SK-N-SH (cell line): ENCODE data around the gene PTEN. TPM values are rescaled to one million over a fixed set of nuclear protein-coding genes. Genes with fewer than 3 reads are reported as not detected.

Experiments used
- CTCF ChIA-PET: fragments of 300-600, 350-600 bp; formaldehyde crosslinking; extraction: SDS; loops from one replicate; lab custom pipeline; 2021; lab: Yijun Ruan, JAX
- POLR2A ChIA-PET: fragments of 350-600 bp; sonication (Branson Sonifier 250); formaldehyde crosslinking; extraction: SDS; loops from one replicate; lab custom pipeline; 2020; ENCODE audit warnings: antibody characterized with exemption, inconsistent platforms; lab: Yijun Ruan, JAX
- DNase-seq: peaks from one replicate; pipeline ENCODE4 v3.0.0; 2012
- H2AFZ ChIP-seq: fragments of 200-600 bp; sonication (generic); 2 replicates; pipeline ENCODE4 v1.8.1; 2016; ENCODE audit warnings: antibody characterized with exemption, mild to moderate bottlenecking, low read depth
- H3F3A ChIP-seq: fragments of 200-600 bp; sonication (generic); replicated peaks from 2 replicates; pipeline ENCODE3; 2016; ENCODE audit warnings: antibody characterized with exemption, mild to moderate bottlenecking; ENCODE audit not compliant: insufficient read depth
- H3K27ac ChIP-seq, 2 experiments: fragments of 200-500 bp in 1 of 2; fragments of 200-600 bp in 1 of 2; sonication (Bioruptor generic) in 1 of 2; sonication (generic), shearing (Covaris generic) in 1 of 2; 2 replicates each; pipeline versions ENCODE4 v1.5.1 to v1.6.1; 2014 to 2016; ENCODE audit warnings: low read depth in 2 of 2, inconsistent platforms in 1 of 2, low read length in 1 of 2, mild to moderate bottlenecking in 1 of 2, mixed read lengths in 1 of 2
- H3K27me3 ChIP-seq: fragments of 200-600 bp; sonication (generic), shearing (Covaris generic); 2 replicates; pipeline ENCODE4 v1.6.1; 2016; ENCODE audit warnings: mixed run types; ENCODE audit not compliant: insufficient read depth
- H3K36me3 ChIP-seq, 2 experiments: fragments of 200-500 bp in 1 of 2; fragments of 200-600 bp in 1 of 2; sonication (Bioruptor generic) in 1 of 2; sonication (generic) in 1 of 2; replicated peaks in 1 of 2; 2 replicates each; pipeline versions ENCODE3 to v1.5.1; 2014 to 2016; ENCODE audit warnings: low read length in 1 of 2, mild to moderate bottlenecking in 1 of 2; ENCODE audit not compliant: insufficient read depth in 2 of 2, control insufficient read depth in 1 of 2
- H3K4me1 ChIP-seq, 2 experiments: fragments of 200-500 bp in 1 of 2; fragments of 200-600 bp in 1 of 2; sonication (Bioruptor generic) in 1 of 2; sonication (generic), shearing (Covaris generic) in 1 of 2; 2 replicates each; pipeline versions ENCODE4 v1.5.1 to v1.6.1; 2014 to 2016; ENCODE audit warnings: low read depth in 1 of 2, low read length in 1 of 2, mixed run types in 1 of 2; ENCODE audit not compliant: insufficient read depth in 2 of 2, control insufficient read depth in 1 of 2
- H3K4me2 ChIP-seq: fragments of 200-600 bp; sonication (generic), shearing (Covaris generic); 2 replicates; pipeline ENCODE4 v1.6.1; 2017; ENCODE audit warnings: mixed run types
- H3K4me3 ChIP-seq, 2 experiments: fragments of 200-500 bp in 1 of 2; fragments of 200-600 bp in 1 of 2; sonication (Bioruptor generic) in 1 of 2; sonication (generic), shearing (Covaris generic) in 1 of 2; 2 replicates each; pipeline versions ENCODE4 v1.5.1 to v1.8.1; 2014 to 2016; ENCODE audit warnings: low read depth in 2 of 2, inconsistent platforms in 1 of 2, low read length in 1 of 2, mild to moderate bottlenecking in 1 of 2, mixed read lengths in 1 of 2, moderate library complexity in 1 of 2
- H3K79me2 ChIP-seq: fragments of 200-600 bp; sonication (generic); 2 replicates; pipeline ENCODE4 v1.8.1; 2017; ENCODE audit warnings: mild to moderate bottlenecking; ENCODE audit not compliant: insufficient read depth
- H3K9ac ChIP-seq: fragments of 200-600 bp; sonication (generic); 2 replicates; pipeline ENCODE4 v1.6.1; 2017; ENCODE audit warnings: mixed run types
- H3K9me2 ChIP-seq: fragments of 200-600 bp; sonication (generic); 2 replicates; pipeline ENCODE4 v1.6.1; 2017; ENCODE audit warnings: mixed run types
- H3K9me3 ChIP-seq: fragments of 200-600 bp; sonication (generic); 2 replicates; pipeline ENCODE4 v1.6.1; 2017; ENCODE audit warnings: mixed run types, mild to moderate bottlenecking, moderate library complexity
- H4K20me1 ChIP-seq: fragments of 200-600 bp; sonication (generic); 2 replicates; pipeline ENCODE4 v1.6.1; 2017; ENCODE audit warnings: mild to moderate bottlenecking, mixed run types; ENCODE audit not compliant: insufficient read depth
- CHD2 ChIP-seq: fragments of 150-350 bp; IDR thresholded peaks from 2 replicates; pipeline ENCODE4 v1.6.1; 2018; ENCODE audit warnings: low read length; ENCODE audit not compliant: partially characterized antibody
- EZH2phosphoT487 ChIP-seq: fragments of 200-600 bp; sonication (generic); IDR thresholded peaks from 2 replicates; pipeline ENCODE4 v1.6.1; 2017; ENCODE audit warnings: low read depth, mixed run types, mild to moderate bottlenecking, antibody characterized with exemption, moderate library complexity, borderline replicate concordance
- FOSL2 ChIP-seq: IDR thresholded peaks from 2 replicates; pipeline ENCODE4 v1.4.0; 2012; ENCODE audit warnings: low read depth, mild to moderate bottlenecking, moderate library complexity, borderline replicate concordance
- FOXJ3 ChIP-seq: sonication (generic); formaldehyde crosslinking; IDR thresholded peaks from 2 replicates; pipeline ENCODE4 v1.5.1; 2020; ENCODE audit warnings: mild to moderate bottlenecking, missing genetic modification reagents
- GABPA ChIP-seq: IDR thresholded peaks from 2 replicates; pipeline ENCODE4 v1.4.0; 2012; ENCODE audit warnings: low read depth, mild to moderate bottlenecking
- JUND ChIP-seq: IDR thresholded peaks from 2 replicates; pipeline ENCODE4 v1.4.0; 2012
- MAX ChIP-seq: IDR thresholded peaks from 2 replicates; pipeline ENCODE4 v1.4.0; 2012; ENCODE audit warnings: low read depth
- MEF2A ChIP-seq: IDR thresholded peaks from 2 replicates; pipeline ENCODE4 v1.4.0; 2012; ENCODE audit warnings: low read depth, borderline replicate concordance
- NFIC ChIP-seq: IDR thresholded peaks from 2 replicates; pipeline ENCODE4 v1.4.0; 2012; ENCODE audit warnings: borderline replicate concordance
- RAD21 ChIP-seq: IDR thresholded peaks from 2 replicates; pipeline ENCODE4 v1.6.1; 2012; ENCODE audit warnings: mild to moderate bottlenecking, low read length
- RFX5 ChIP-seq: IDR thresholded peaks from 2 replicates; pipeline ENCODE4 v1.6.1; 2012; ENCODE audit warnings: mild to moderate bottlenecking, improper control_type of control experiment, low read length
- RXRA ChIP-seq: IDR thresholded peaks from 2 replicates; pipeline ENCODE4 v1.4.0; 2012; ENCODE audit warnings: low read depth, mild to moderate bottlenecking, borderline replicate concordance
- SMC3 ChIP-seq: IDR thresholded peaks from 2 replicates; pipeline ENCODE4 v1.6.1; 2012; ENCODE audit warnings: low read depth, low read length, improper control_type of control experiment
- TAF1 ChIP-seq: IDR thresholded peaks from 2 replicates; pipeline ENCODE4 v1.6.1; 2012; ENCODE audit warnings: low read depth, mild to moderate bottlenecking, low read length, moderate library complexity, borderline replicate concordance
- TEAD4 ChIP-seq: IDR thresholded peaks from 2 replicates; pipeline ENCODE4 v1.4.0; 2012; ENCODE audit warnings: mild to moderate bottlenecking, borderline replicate concordance; ENCODE audit not compliant: insufficient read depth
- USF1 ChIP-seq: IDR thresholded peaks from 2 replicates; pipeline ENCODE4 v1.4.0; 2012; ENCODE audit warnings: low read depth, borderline replicate concordance
- USF2 ChIP-seq: fragments of 150-350 bp; IDR thresholded peaks from 2 replicates; pipeline ENCODE4 v1.6.1; 2017; ENCODE audit warnings: antibody characterized with exemption, low read length, low read depth, borderline replicate concordance
- ZBTB33 ChIP-seq: IDR thresholded peaks from 2 replicates; pipeline ENCODE4 v1.4.0; 2012; ENCODE audit warnings: low read depth, borderline replicate concordance
- WGBS: methylation state at CpG from one replicate; pipeline ENCODE4 v1.1.6; 2017; ENCODE audit warnings: low lambda C conversion rate; 5-methylcytosine and 5-hydroxymethylcytosine counted together
- polyA plus RNA-seq, 3 experiments: library from polyadenylated mRNA; depleted of rRNA; stranded (reverse); fragments of >200 nt; gene quantifications; 2 replicates each; pipeline ENCODE4 v1.2.3, GENCODE V29; 2012
- TF ChIP-seq, protein P1 (sequence below): fragments of 200-600 bp; sonication (generic); IDR thresholded peaks from 2 replicates; pipeline ENCODE4 v1.6.1; 2017; ENCODE audit warnings: antibody characterized with exemption, mild to moderate bottlenecking, moderate library complexity
- TF ChIP-seq, protein P2 (sequence below): IDR thresholded peaks from 2 replicates; pipeline ENCODE4; 2012

The PTEN gene
- polyA plus RNA-seq, 1 of the 3 experiments (the other 2 are of a cell fraction) = 12.8 TPM

- H3K4me3 ChIP-seq = no peak overlapping the region
- no peak for TF ChIP-seq NFIC
Measured at GRCh38 chr10:87915989-87916388, 52.6 kb downstream of the PTEN start.

GRCh38 chr10:87916515-87916914, 53.1 kb downstream of the PTEN start:
- Histone ChIP-seq H3K27me3 (no peaks in the 10 kb centered on the region), H3K36me3 (peaks cover 16 to 46% of the 10 kb centered on the region in 2 experiments), H3K9me3 (peaks cover 17% of the 10 kb centered on the region; the same call in 1 of the 2 replicates), H3K9ac (no peak overlapping the region), H2AFZ (no peak overlapping the region), H3K4me2 (no peak overlapping the region), H3F3A (peaks cover 8% of the 10 kb centered on the region), H3K27ac (no peak overlapping the region; a peak in 1 of 4 replicates), H4K20me1 (peaks cover 64% of the 10 kb centered on the region), H3K79me2 (peaks cover 100% of the 10 kb centered on the region), H3K4me1 (peaks cover 6 to 11% of the 10 kb centered on the region in 2 experiments; a peak in 3 of 4 replicates), H3K9me2 (no peaks in the 10 kb centered on the region), H3K4me3 (no peak overlapping the region)
- no peak for DNase-seq
- ChIA-PET CTCF (no interaction called here), POLR2A (no interaction called here)
- TF ChIP-seq JUND (no peak), RXRA (no peak), FOSL2 (no peak), MEF2A (no peak), GABPA (no peak), RAD21 (no peak), MAX (no peak), ZBTB33 (no peak), NFIC (no peak), RFX5 (no peak), SMC3 (no peak), TAF1 (no peak), USF1 (no peak), EZH2phosphoT487 (no peak), FOXJ3 (CRISPR knock-in tag) (no peak), CHD2 (no peak), TEAD4 (no peak), USF2 (no peak)
- TF ChIP-seq, protein P1, sequence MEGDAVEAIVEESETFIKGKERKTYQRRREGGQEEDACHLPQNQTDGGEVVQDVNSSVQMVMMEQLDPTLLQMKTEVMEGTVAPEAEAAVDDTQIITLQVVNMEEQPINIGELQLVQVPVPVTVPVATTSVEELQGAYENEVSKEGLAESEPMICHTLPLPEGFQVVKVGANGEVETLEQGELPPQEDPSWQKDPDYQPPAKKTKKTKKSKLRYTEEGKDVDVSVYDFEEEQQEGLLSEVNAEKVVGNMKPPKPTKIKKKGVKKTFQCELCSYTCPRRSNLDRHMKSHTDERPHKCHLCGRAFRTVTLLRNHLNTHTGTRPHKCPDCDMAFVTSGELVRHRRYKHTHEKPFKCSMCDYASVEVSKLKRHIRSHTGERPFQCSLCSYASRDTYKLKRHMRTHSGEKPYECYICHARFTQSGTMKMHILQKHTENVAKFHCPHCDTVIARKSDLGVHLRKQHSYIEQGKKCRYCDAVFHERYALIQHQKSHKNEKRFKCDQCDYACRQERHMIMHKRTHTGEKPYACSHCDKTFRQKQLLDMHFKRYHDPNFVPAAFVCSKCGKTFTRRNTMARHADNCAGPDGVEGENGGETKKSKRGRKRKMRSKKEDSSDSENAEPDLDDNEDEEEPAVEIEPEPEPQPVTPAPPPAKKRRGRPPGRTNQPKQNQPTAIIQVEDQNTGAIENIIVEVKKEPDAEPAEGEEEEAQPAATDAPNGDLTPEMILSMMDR = no peak
- TF ChIP-seq, protein P2, sequence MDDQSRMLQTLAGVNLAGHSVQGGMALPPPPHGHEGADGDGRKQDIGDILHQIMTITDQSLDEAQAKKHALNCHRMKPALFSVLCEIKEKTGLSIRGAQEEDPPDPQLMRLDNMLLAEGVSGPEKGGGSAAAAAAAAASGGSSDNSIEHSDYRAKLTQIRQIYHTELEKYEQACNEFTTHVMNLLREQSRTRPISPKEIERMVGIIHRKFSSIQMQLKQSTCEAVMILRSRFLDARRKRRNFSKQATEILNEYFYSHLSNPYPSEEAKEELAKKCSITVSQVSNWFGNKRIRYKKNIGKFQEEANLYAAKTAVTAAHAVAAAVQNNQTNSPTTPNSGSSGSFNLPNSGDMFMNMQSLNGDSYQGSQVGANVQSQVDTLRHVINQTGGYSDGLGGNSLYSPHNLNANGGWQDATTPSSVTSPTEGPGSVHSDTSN = no peak
- 49% methylated on average over 3 of the region's 3 CpGs for WGBS

More at GRCh38 chr10:87915989-87916388, 52.6 kb downstream of the PTEN start:
- Histone ChIP-seq H3K9ac (no peak overlapping the region), H3K36me3 (peaks cover 16 to 49% of the 10 kb centered on the region in 2 experiments), H3K27me3 (no peaks in the 10 kb centered on the region), H3K9me3 (peaks cover 17% of the 10 kb centered on the region; the same call in 1 of the 2 replicates), H2AFZ (no peak overlapping the region), H4K20me1 (peaks cover 59% of the 10 kb centered on the region), H3K4me1 (peaks cover 6 to 11% of the 10 kb centered on the region in 2 experiments; a peak in 3 of 4 replicates), H3F3A (peaks cover 12% of the 10 kb centered on the region), H3K9me2 (no peaks in the 10 kb centered on the region), H3K4me2 (no peak overlapping the region), H3K79me2 (peaks cover 100% of the 10 kb centered on the region), H3K27ac (no peak overlapping the region)
- DNase-seq = no peak
- WGBS = 88% methylated on average over 1 of the region's 1 CpG
- CTCF ChIA-PET = no interaction called here
- POLR2A ChIA-PET = no interaction called here
